ENCODE measurements around the gene LCE1D. TPM values are rescaled to one million over a fixed set of nuclear protein-coding genes. Genes with fewer than 3 reads are reported as not detected.

LCE1D gene, protein sequence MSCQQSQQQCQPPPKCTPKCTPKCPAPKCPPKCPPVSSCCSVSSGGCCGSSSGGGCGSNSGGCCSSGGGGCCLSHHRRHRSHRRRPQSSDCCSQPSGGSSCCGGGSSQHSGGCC
- not detected for total RNA-seq

GRCh38 chr1:152796421-152796820 is at the start of gene LCE1D:
TSS of gene LCE1D (plus strand) at chr1:152796721. CDS start at chr1:152797795, 1,074 bp downstream.
- no peaks in the 10 kb centered on the region for H3K9me3 ChIP-seq
- no peak for TF ChIP-seq POLR2AphosphoS5 (IDR thresholded peaks at IDR 0.05)
- TF ChIP-seq EP300 (IDR thresholded peaks at IDR 0.05), result no peak
- TF ChIP-seq POLR2A (IDR thresholded peaks at IDR 0.05), result no peak
- TF ChIP-seq, protein P1, sequence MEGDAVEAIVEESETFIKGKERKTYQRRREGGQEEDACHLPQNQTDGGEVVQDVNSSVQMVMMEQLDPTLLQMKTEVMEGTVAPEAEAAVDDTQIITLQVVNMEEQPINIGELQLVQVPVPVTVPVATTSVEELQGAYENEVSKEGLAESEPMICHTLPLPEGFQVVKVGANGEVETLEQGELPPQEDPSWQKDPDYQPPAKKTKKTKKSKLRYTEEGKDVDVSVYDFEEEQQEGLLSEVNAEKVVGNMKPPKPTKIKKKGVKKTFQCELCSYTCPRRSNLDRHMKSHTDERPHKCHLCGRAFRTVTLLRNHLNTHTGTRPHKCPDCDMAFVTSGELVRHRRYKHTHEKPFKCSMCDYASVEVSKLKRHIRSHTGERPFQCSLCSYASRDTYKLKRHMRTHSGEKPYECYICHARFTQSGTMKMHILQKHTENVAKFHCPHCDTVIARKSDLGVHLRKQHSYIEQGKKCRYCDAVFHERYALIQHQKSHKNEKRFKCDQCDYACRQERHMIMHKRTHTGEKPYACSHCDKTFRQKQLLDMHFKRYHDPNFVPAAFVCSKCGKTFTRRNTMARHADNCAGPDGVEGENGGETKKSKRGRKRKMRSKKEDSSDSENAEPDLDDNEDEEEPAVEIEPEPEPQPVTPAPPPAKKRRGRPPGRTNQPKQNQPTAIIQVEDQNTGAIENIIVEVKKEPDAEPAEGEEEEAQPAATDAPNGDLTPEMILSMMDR (IDR thresholded peaks at IDR 0.05), result no peak
- no peak within 1 kb of the TSS for H3K27ac ChIP-seq
- H3K4me3 ChIP-seq, result no peak within 1 kb of the TSS
- DNase-seq, result no peak
- H3K36me3 ChIP-seq, result no peaks in the 10 kb centered on the region
- no peak for ATAC-seq (ENCODE audit: low FRiP score in 2 of 2)
- no peaks in the 10 kb centered on the region for H3K27me3 ChIP-seq
- 37 to 40% methylated on average over 1 to 3 of the region's 3 CpGs for WGBS, 2 donors
- no peaks in the 10 kb centered on the region for H3K4me1 ChIP-seq

DNA sequence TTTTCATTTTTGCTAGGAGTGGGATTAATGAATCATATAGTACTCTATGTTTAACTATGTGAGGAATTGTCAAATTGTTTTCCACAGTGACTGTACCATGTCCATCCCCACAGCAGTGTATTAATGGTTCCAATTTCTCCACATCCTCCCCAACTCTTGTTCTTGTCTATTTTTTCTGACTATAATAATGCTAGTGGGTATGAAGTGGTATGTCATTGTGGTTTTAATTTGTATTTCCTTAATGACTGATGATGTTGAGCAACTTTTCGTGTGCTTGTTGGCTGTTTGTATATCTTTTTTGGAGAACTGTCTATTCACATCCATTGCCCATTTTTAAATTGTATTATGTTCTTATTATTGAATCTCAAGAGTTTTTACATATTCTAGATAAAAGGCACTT is 48.7 kb upstream of the LCE1D start:
- H3K4me1 ChIP-seq, result no peaks in the 10 kb centered on the region
- H3K27ac ChIP-seq, result no peak overlapping the region
- WGBS, 2 donors, result 27 to 32% methylated on average over 1 of the region's 1 CpG
- no peaks in the 10 kb centered on the region for H3K36me3 ChIP-seq
- ATAC-seq (ENCODE audit: low FRiP score in 2 of 2) (no peak), DNase-seq (no peak)
- H3K9me3 ChIP-seq, result no peaks in the 10 kb centered on the region
- no peak overlapping the region for H3K4me3 ChIP-seq
- no peaks in the 10 kb centered on the region for H3K27me3 ChIP-seq
- TF ChIP-seq, protein P1 (IDR thresholded peaks at IDR 0.05), result no peak
- no peak for TF ChIP-seq POLR2A (IDR thresholded peaks at IDR 0.05)
- TF ChIP-seq POLR2AphosphoS5 (IDR thresholded peaks at IDR 0.05), result no peak
- no peak for TF ChIP-seq EP300 (IDR thresholded peaks at IDR 0.05)

DNA sequence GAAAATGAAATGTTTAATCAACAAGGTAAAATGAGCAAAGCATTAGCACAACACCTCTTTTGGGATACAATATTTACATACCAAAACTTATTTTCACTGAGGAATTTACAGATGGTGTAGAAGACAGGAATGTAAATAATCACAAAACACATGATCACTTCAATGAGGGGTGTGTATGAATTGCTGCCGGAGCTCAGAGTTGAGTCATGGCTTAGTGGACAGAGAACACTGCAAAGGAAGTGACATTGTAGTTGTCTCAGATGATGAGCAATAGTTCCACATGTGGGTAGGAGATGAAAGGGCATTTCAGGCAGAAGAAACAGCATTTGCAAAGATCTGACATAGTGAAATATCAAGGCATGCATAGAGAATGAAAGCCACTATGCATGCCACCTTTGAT is 44.3 kb upstream of the LCE1D start:
- no peak overlapping the region for H3K27ac ChIP-seq
- H3K27me3 ChIP-seq, result no peaks in the 10 kb centered on the region
- no peaks in the 10 kb centered on the region for H3K9me3 ChIP-seq
- H3K4me3 ChIP-seq, result no peak overlapping the region
- TF ChIP-seq POLR2AphosphoS5 (IDR thresholded peaks at IDR 0.05) (no peak), EP300 (IDR thresholded peaks at IDR 0.05) (no peak), POLR2A (IDR thresholded peaks at IDR 0.05) (no peak)
- TF ChIP-seq, protein P1 (IDR thresholded peaks at IDR 0.05), result no peak
- DNase-seq (no peak), ATAC-seq (ENCODE audit: low FRiP score in 2 of 2) (no peak)
- WGBS, 2 donors, result 25 to 35% methylated on average over 1 of the region's 1 CpG
- H3K36me3 ChIP-seq, result no peaks in the 10 kb centered on the region
- H3K4me1 ChIP-seq, result no peaks in the 10 kb centered on the region

DNA sequence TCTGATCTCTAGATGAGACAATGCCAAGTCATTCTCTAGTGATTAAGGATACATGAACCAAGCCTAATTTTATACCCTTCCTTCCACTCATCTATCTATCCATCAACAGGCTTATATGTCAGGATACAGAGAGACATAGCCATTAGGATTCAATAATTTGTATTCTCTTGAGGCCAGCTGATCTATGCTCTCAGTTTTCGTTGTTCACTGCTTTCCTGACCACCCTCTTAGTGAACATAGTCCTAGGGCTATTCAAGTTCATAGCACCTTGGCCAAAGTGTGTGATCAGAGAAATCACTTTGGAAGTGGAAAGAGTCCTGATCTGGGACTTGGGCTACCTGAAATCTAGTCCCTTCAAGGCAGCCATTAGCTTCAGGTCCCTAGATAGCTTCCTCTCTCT is 42.9 kb upstream of the LCE1D start:
- ATAC-seq (ENCODE audit: low FRiP score in 2 of 2), result no peak
- Histone ChIP-seq H3K27ac (no peak overlapping the region), H3K9me3 (no peaks in the 10 kb centered on the region), H3K4me3 (no peak overlapping the region), H3K36me3 (no peaks in the 10 kb centered on the region), H3K27me3 (no peaks in the 10 kb centered on the region), H3K4me1 (no peaks in the 10 kb centered on the region)
- DNase-seq, result no peak
- WGBS, 2 donors, result 25 to 26% methylated on average over 1 of the region's 1 CpG
- TF ChIP-seq, protein P1 (IDR thresholded peaks at IDR 0.05), result no peak
- TF ChIP-seq POLR2AphosphoS5 (IDR thresholded peaks at IDR 0.05) (no peak), EP300 (IDR thresholded peaks at IDR 0.05) (no peak), POLR2A (IDR thresholded peaks at IDR 0.05) (no peak)

DNA sequence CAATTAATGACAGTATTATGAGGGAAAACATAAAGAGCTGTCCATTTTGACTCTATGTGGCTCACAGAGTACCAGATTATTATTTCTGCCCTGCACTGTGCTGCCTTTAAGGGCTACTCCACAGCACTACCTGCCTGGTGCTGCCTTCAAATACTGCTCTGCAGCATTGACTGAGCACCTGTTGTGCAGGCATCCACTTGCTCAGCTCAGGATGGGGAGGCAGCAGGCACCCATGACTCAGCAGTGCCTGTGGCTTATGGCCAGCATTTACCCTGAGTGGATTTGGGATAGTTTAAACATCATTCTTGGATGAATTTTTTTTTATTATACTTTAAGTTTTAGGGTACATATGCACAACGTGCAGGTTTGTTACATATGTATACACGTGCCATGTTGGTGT is 39.6 kb upstream of the LCE1D start:
- H3K27me3 ChIP-seq, result no peaks in the 10 kb centered on the region
- WGBS, 2 donors, result 65 to 87% methylated on average over 2 of the region's 2 CpGs
- no peaks in the 10 kb centered on the region for H3K4me1 ChIP-seq
- H3K36me3 ChIP-seq, result no peaks in the 10 kb centered on the region
- TF ChIP-seq POLR2A (IDR thresholded peaks at IDR 0.05), result no peak
- TF ChIP-seq POLR2AphosphoS5 (IDR thresholded peaks at IDR 0.05), result no peak
- TF ChIP-seq, protein P1 (IDR thresholded peaks at IDR 0.05), result no peak
- TF ChIP-seq EP300 (IDR thresholded peaks at IDR 0.05), result no peak
- no peak overlapping the region for H3K27ac ChIP-seq
- DNase-seq (no peak), ATAC-seq (ENCODE audit: low FRiP score in 2 of 2) (no peak)
- H3K4me3 ChIP-seq, result no peak overlapping the region
- no peaks in the 10 kb centered on the region for H3K9me3 ChIP-seq
